Osteoblast (primary cell): Measurements from ENCODE around the gene KBTBD8. TPM values are rescaled to one million over a fixed set of nuclear protein-coding genes. Genes with fewer than 3 reads are reported as not detected.
A peak's percentile ranks its signal among the peaks of the same experiment; 100 is the strongest.

Experiments
- DNase-seq: peaks from one replicate; pipeline ENCODE4 v3.0.0; 2011; ENCODE audit warnings: low spot score, mixed read lengths; ENCODE audit not compliant: insufficient read length; ENCODE audit errors: missing footprints
- H2AFZ ChIP-seq: 2 replicates; pipeline ENCODE4 v1.6.0; 2011; ENCODE audit warnings: mild to moderate bottlenecking, low read length
- H3K27ac ChIP-seq: 2 replicates; pipeline ENCODE4 v1.5.1; 2011; ENCODE audit warnings: mild to moderate bottlenecking, low read depth, low read length, moderate library complexity
- H3K27me3 ChIP-seq: 2 replicates; pipeline ENCODE4 v1.6.0; 2012; ENCODE audit warnings: mild to moderate bottlenecking, control low read depth, inconsistent platforms, low read length, moderate library complexity; ENCODE audit not compliant: insufficient read depth
- H3K36me3 ChIP-seq: 2 replicates; pipeline ENCODE4 v1.5.1; 2011; ENCODE audit warnings: mild to moderate bottlenecking, low read length, control low read depth, moderate library complexity; ENCODE audit not compliant: insufficient read depth
- H3K4me1 ChIP-seq: 2 replicates; pipeline ENCODE4 v1.5.1; 2011; ENCODE audit warnings: mild to moderate bottlenecking, low read length, control low read depth, moderate library complexity; ENCODE audit not compliant: insufficient read depth
- H3K4me2 ChIP-seq: 2 replicates; pipeline ENCODE4 v1.6.0; 2011; ENCODE audit warnings: mild to moderate bottlenecking, low read length; ENCODE audit not compliant: insufficient read depth
- H3K4me3 ChIP-seq: fragments of 200-600 bp; sonication (generic); 3 replicates; pipeline ENCODE4 v1.5.1; 2012; ENCODE audit warnings: mild to moderate bottlenecking, low read length, inconsistent platforms; ENCODE audit not compliant: insufficient read depth
- H3K79me2 ChIP-seq: 2 replicates; pipeline ENCODE4 v1.6.0; 2012; ENCODE audit warnings: mild to moderate bottlenecking, low read length, control low read depth, inconsistent platforms; ENCODE audit not compliant: insufficient read depth
- H3K9me3 ChIP-seq: 2 replicates; pipeline ENCODE4 v1.5.1; 2011; ENCODE audit warnings: low read depth, low read length, control low read depth
- H4K20me1 ChIP-seq: 2 replicates; pipeline ENCODE4 v1.6.0; 2012; ENCODE audit warnings: mild to moderate bottlenecking, low read length, control low read depth; ENCODE audit not compliant: insufficient read depth
- total RNA-seq: library from RNA; depleted of rRNA; stranded (reverse); fragments of >200 nt; gene quantifications from 2 replicates; pipeline ENCODE4 v1.2.3, GENCODE V29; 2012
- TF ChIP-seq, protein P1 (sequence below): IDR thresholded peaks from 2 replicates; pipeline ENCODE4 v1.5.1; 2011; ENCODE audit warnings: mild to moderate bottlenecking, low read depth, low read length, moderate library complexity; ENCODE audit errors: extremely low read depth

KBTBD8 gene
- total RNA-seq, 1 donor = 1.1 TPM

DNA sequence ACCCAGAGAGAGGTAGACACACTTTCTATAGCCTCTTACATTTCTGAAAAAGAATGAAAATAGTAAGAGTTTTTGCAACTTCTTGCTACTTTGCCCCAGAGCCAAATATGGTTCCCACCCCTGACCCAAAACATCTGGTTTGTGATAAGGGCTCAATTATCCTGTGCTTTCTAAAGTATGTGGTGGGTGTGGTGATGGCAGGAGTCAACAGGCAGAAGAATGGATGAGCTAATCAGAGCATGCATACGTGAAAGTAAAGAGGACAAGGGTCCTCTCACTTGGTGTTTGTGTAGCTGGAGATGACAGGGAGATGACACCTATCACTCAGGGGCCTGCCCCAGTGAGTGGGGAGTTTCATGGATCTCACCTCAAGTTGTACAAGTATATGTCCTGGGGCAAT, 19.1 kb downstream of the KBTBD8 start:
- H3K27ac ChIP-seq = no peak overlapping the region
- no peaks in the 10 kb centered on the region for H3K4me1 ChIP-seq
- TF ChIP-seq, protein P1, sequence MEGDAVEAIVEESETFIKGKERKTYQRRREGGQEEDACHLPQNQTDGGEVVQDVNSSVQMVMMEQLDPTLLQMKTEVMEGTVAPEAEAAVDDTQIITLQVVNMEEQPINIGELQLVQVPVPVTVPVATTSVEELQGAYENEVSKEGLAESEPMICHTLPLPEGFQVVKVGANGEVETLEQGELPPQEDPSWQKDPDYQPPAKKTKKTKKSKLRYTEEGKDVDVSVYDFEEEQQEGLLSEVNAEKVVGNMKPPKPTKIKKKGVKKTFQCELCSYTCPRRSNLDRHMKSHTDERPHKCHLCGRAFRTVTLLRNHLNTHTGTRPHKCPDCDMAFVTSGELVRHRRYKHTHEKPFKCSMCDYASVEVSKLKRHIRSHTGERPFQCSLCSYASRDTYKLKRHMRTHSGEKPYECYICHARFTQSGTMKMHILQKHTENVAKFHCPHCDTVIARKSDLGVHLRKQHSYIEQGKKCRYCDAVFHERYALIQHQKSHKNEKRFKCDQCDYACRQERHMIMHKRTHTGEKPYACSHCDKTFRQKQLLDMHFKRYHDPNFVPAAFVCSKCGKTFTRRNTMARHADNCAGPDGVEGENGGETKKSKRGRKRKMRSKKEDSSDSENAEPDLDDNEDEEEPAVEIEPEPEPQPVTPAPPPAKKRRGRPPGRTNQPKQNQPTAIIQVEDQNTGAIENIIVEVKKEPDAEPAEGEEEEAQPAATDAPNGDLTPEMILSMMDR = no peak
- H3K4me2 ChIP-seq = no peak overlapping the region
- H3K27me3 ChIP-seq = no peaks in the 10 kb centered on the region
- H4K20me1 ChIP-seq = no peaks in the 10 kb centered on the region
- no peak overlapping the region for H3K4me3 ChIP-seq
- H3K36me3 ChIP-seq = no peaks in the 10 kb centered on the region
- no peak overlapping the region for H2AFZ ChIP-seq
- H3K9me3 ChIP-seq = no peaks in the 10 kb centered on the region
- DNase-seq = no peak
- H3K79me2 ChIP-seq = no peaks in the 10 kb centered on the region

- Histone ChIP-seq H3K4me2 (peak overlapping the region; percentile 27), H3K79me2 (no peaks in the 10 kb centered on the region), H3K4me3 (no peak overlapping the region), H3K27me3 (no peaks in the 10 kb centered on the region), H2AFZ (peak overlapping the region; percentile 62), H4K20me1 (no peaks in the 10 kb centered on the region), H3K36me3 (no peaks in the 10 kb centered on the region), H3K4me1 (no peaks in the 10 kb centered on the region), H3K27ac (no peak overlapping the region), H3K9me3 (no peaks in the 10 kb centered on the region)
- no peak for DNase-seq
- TF ChIP-seq, protein P1 = no peak
Observed at GRCh38 chr3:67018105-67018788, 20.1 kb downstream of the KBTBD8 start.

GRCh38 chr3:67018789-67019526, 20.9 kb downstream of the KBTBD8 start:
- H3K27me3 ChIP-seq = no peaks in the 10 kb centered on the region
- no peak overlapping the region for H3K27ac ChIP-seq
- H3K4me3 ChIP-seq = no peak overlapping the region
- peak overlapping the region; percentile 27 for H3K4me2 ChIP-seq
- no peaks in the 10 kb centered on the region for H4K20me1 ChIP-seq
- DNase-seq = no peak
- no peaks in the 10 kb centered on the region for H3K4me1 ChIP-seq
- H3K36me3 ChIP-seq = no peaks in the 10 kb centered on the region
- no peaks in the 10 kb centered on the region for H3K9me3 ChIP-seq
- H2AFZ ChIP-seq = peak overlapping the region; percentile 62
- TF ChIP-seq, protein P1 = no peak
- H3K79me2 ChIP-seq = no peaks in the 10 kb centered on the region
